RCC 7860 (cell line): ENCODE results near the gene IRF5.
"Not testable (repeated sequence)": the region's sequence is repeated elsewhere in the genome, so short reads cannot be mapped to it uniquely, and the experiment has no call there.

Experiments
- DNase-seq: peaks from one replicate; pipeline ENCODE4 v3.0.0-alpha.2; 2015; ENCODE audit warnings: low spot score
- FAIRE-seq: peaks from 2 replicates; lab custom pipeline; 2012; peaks lifted over from hg19 to GRCh38; lab: Jason Lieb, UNC

Gene IRF5

DNA sequence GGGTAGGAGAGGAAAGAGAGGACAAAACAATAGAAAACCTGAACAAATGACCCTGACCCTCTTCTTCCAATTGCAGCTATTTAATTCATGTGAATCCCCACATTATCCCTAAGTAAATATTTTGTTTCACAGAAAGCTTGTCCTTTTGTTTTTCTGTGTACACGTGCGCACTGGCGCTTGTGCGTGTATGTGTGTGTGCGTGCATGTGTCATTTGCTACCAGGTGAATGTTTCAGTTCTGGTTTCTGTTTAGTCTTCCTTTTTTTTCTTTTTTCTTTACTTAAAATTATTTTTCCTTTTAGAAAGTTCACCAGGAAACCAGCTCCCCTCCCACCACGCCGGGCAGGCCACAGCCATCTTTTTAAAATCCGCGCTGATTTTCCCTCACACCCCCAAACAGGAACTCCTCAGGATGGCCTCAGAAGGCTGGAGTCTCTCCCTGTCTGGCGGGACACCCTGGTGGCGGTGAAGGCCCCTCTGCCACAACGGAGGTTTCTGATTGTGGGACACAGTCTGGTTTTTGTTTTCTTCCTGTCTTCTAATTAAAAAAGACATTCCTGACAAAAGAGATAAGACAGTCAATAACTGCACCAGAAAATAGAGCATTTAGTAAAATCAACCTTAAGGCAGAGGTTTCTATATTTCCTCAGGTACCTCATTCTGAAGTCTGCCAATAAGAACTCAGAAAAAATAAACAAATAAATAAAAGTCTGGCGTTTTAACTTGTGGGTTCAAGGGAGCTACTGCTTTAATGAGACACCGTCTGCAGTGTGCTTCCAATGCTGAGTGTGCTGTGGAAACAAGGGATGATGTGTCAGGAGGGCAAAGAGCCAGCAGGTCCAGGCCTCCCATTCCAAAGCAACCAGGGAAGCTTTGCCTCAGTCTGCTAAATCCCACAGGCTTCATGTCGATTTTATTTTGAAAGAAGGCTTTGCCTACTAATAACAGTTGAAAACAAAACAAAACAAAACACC, 17.4 kb downstream of the IRF5 start:
- FAIRE-seq (no peak), DNase-seq (no peak)

DNA sequence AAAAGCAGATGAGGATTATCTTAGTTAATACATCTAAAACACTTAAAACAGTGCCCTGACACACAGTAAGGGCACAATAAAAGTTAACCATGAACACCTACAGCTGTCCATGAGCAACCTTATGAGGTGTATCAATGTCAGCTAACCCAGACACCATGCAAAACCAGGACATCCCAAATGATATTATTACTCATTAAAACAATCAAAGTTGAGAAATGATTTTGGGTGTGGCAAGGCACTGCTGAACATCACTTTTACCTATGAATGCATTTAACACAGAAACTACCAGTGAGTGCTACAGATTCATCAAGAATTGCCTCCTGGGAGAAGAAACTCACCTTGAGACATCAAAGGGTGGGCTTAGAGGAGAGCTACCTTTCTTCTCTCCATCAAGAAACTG, 18.3 kb downstream of the IRF5 start:
- DNase-seq (no peak), FAIRE-seq (no peak)

DNA sequence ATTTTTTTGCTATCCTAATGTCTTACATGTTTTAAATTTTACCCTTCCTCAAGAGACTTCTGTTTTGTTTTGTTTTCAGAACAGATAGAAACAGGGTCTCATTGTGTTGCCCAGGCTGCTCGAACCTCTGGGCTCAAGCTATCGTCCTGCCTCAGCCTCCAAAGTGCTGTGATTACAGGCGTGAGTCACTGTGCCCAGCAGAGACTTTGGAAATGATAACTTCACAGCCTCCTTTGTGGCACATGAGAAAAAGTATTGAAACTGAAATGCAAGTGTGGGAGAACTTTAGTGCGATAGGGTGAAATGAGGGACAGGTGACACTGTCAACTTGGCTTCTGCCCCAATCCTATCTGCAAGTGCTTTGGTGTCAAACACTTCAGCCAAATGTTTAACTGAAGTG, 21.6 kb downstream of the IRF5 start:
- DNase-seq (no peak), FAIRE-seq (no peak)

- DNase-seq (no peak), FAIRE-seq (no peak)
These were observed 23.4 kb downstream of the IRF5 start for GRCh38 chr7:128961030-128961659.

DNA sequence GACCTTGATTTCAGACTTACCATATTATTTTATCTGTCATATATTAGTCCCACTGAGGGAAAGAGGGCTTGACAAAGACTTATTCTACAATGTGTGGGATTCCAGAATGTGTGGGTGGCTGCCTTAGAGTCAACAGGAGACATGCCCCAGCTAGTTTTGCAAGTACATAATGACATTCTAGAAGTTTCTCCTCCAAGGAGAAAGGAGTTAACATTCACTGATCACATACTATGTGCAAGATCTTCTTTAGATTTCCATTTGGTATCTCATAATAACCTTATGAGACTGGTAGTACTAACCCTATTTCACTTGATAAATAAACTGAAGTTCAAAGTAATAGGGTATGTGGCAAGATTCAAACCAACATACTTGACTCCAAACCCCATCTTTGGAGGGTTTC, 25.2 kb downstream of the IRF5 start:
- no peak for FAIRE-seq
- no peak for DNase-seq

DNA sequence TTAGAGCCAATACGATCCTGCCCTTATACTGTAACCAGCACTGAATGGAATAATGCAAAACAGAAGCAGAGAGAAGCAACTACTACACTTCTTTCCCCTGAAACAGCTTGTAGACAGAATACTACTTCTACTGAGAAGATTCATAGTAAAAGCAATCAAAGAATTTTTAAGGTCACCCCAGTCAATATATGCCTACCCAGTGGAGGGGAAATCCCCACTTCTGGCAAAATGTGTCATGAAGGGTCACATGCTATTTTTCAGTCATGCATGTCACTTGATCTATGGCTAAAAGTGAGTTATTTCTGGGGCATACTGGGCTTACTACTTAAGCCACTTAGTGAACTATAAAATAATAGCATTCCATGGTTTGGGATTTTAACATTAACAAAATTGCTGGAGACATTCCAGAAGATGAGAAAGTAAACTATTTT, 25.6 kb downstream of the IRF5 start:
- DNase-seq (peak; percentile 75), FAIRE-seq (peak; percentile 98)

GRCh38 chr7:128968624-128969023, 30.9 kb downstream of the IRF5 start:
- FAIRE-seq (no peak), DNase-seq (no peak)

DNA sequence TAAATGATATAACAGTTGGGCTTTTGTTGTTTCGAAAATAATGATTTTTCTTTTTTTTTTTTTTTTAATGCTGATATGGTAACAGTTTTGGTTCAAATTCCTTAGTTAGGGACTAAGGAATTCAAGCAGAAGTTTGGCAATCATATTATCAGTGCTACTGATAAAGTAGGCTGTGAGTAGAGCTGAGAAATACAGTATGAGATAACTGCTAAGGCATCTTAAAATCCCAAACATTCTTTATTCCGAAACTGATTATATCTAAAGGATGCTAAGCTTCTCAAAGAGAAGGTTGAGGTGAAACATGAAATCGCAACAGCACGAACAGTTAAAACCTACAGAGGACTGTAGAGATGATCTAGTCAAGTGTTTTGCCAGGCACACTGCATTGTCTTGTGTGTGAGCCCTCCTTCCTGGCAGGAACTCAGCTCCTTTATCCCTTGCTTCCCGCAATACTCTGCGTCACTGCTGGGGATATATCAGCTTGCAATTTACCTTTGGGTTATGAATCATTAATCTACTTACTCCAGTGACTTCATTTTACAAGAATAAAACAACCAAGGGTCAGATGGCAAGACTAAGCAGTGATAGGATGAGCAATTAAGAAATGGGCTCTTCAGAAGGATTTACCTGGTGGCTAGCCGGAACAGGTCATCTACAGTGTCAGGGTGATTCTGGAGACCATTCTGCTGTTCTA, 36.7 kb downstream of the IRF5 start:
- FAIRE-seq (peak; percentile 92), DNase-seq (peak; percentile 81)

GRCh38 chr7:128982105-128982504, 44.4 kb downstream of the IRF5 start:
- no peak for DNase-seq
- FAIRE-seq, result no peak

GRCh38 chr7:128985660-128986059, 47.9 kb downstream of the IRF5 start:
- DNase-seq (no peak), FAIRE-seq (no peak)

GRCh38 chr7:128986609-128987008, 48.9 kb downstream of the IRF5 start:
- FAIRE-seq (no peak), DNase-seq (no peak)

GRCh38 chr7:128988372-128988771, 50.6 kb downstream of the IRF5 start:
- no peak for DNase-seq
- FAIRE-seq, result no peak

DNA sequence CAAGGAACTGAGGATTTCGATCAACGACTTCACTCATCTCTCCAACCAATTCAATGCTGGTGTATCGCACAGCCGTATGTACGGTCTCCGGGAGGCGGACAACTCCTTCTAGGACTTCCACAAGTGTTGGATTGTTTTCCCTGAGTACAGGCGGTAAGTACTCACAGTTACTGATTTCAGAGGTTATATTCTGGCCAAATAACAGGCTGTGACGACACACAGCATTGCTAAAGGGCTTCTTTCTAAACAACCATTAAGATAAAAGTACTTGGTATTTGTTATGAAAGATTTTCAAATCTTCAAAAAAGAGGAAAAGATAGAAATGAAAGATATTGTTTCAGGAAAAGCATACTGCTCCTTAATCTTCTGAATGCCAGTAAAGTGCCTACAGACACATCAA, 52.2 kb downstream of the IRF5 start:
- no peak for DNase-seq
- no peak for FAIRE-seq

GRCh38 chr7:128993419-128993818, 55.7 kb downstream of the IRF5 start:
- no peak for FAIRE-seq
- DNase-seq, result no peak

GRCh38 chr7:128994560-128994959, 56.8 kb downstream of the IRF5 start:
- not testable (repeated sequence) for DNase-seq
- peak; percentile 31 for FAIRE-seq

GRCh38 chr7:128997181-128997580, 59.5 kb downstream of the IRF5 start:
- DNase-seq (no peak), FAIRE-seq (no peak)
